OCI-LY1 (cell line): ENCODE data around the gene VSIR.

ENCODE experiments used
- CTCF ChIP-seq: fragments of 200-600 bp; sonication (generic), shearing (Covaris generic); IDR thresholded peaks from 2 replicates; pipeline ENCODE4 v1.5.1; 2017; ENCODE audit warnings: mild to moderate bottlenecking, antibody characterized with exemption, low read length, moderate library complexity, mixed read lengths
- EZH2 ChIP-seq: fragments of 200-600 bp; sonication (generic), shearing (Covaris generic); IDR thresholded peaks from 2 replicates; pipeline ENCODE4 v1.8.0; 2017; ENCODE audit warnings: borderline replicate concordance, mixed run types, mild to moderate bottlenecking, antibody characterized with exemption, low read length, moderate library complexity, mixed read lengths

GRCh38 chr10:71729161-71729636, 44.1 kb downstream of the VSIR start:
- TF ChIP-seq CTCF (no peak), EZH2 (no peak)
